HTERT RPE-1 (cell line): Measurements from ENCODE around the gene POLE2.
"Not testable (repeated sequence)": the region's sequence is repeated elsewhere in the genome, so short reads cannot be mapped to it uniquely, and the experiment has no call there.

Source experiments
- in situ Hi-C: fragments of 300-500 bp; cut with MboI; formaldehyde crosslinking; loops from 4 replicates; pipeline ENCODE4 v1.14.3; 2020; ENCODE audit warnings: low sequenced_read_pairs

POLE2 gene, protein sequence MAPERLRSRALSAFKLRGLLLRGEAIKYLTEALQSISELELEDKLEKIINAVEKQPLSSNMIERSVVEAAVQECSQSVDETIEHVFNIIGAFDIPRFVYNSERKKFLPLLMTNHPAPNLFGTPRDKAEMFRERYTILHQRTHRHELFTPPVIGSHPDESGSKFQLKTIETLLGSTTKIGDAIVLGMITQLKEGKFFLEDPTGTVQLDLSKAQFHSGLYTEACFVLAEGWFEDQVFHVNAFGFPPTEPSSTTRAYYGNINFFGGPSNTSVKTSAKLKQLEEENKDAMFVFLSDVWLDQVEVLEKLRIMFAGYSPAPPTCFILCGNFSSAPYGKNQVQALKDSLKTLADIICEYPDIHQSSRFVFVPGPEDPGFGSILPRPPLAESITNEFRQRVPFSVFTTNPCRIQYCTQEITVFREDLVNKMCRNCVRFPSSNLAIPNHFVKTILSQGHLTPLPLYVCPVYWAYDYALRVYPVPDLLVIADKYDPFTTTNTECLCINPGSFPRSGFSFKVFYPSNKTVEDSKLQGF

DNA sequence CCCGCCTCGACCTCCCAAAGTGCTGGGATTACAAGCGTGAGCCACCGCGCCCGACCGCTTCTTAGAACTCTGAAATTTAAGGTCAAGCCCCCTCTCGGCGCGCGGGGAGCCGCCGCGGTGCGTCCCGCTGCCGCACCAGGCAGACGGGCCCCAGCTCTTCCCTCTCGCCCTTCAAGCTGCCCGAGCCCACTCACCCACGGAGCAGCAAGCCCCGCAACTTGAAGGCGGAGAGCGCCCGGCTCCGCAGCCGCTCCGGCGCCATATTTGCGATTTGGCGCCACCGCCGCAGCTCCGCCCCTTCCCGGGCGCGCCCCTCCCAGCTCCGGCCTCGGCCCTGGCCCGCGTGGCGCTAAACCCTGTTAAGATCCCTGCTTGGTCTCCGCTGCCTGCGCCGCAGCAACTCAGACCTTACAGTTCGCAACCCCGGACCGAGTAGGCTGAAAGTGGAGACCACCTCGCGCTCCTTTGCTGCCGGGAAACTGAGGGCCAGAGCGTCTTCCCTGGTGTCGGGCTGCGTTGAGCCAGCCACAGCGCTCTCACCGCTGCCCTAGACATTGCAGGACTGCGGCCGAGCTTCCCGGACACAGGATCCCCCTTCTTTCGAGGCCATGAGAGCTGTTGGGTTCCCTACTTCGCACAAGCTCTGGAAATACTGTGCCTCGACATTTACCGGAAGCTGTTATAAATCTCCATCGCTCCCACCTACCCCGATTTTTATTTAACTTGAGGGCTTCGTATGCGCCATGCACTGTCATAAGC, at the start of gene POLE2:
TSS of gene POLE2 (minus strand) at position 273 of the 759 bp plus-strand sequence. CDS start at position 262, 11 bp downstream.
- in situ Hi-C loops: no loop called here

DNA sequence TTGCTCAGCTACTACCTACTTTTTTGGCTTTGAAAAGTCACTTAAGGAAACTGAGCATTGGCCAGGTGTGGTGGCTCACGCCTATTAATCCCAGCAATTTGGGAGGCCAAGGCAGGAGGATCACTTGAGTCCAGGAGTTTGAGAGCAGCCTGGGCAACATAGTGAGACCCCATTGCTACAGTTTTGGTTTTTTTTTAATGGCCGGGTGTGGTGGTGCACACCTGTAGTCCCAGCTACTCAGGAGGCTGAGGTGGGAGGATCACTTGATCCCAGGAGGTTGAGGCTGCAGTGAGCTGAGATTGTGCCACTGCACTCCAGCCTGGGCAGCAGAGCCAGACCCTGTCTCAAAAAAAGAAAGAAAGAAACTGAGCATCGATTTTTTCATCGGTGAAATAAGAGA, 47.7 kb upstream of the POLE2 start:
- in situ Hi-C loops: not testable (repeated sequence)

DNA sequence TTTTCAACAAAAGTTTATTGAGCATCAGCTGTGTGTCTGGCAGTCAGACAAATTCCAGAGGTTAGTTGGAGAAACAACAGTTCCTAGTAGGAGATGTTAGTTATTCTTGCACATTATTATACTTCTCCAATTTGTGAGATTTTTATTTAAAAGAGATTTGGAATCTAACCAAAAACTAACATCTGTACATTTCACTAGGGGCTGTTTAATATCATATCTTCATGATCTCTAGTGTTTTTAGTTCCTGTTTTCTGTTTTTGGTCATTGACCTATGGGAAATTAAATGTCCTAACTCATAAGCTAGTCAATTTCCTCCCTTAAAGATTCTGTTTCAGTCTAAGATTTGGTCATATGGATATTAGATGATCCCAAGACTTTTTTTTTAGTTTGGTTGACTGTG, 45.8 kb upstream of the POLE2 start:
- in situ Hi-C loops: no loop called here

DNA sequence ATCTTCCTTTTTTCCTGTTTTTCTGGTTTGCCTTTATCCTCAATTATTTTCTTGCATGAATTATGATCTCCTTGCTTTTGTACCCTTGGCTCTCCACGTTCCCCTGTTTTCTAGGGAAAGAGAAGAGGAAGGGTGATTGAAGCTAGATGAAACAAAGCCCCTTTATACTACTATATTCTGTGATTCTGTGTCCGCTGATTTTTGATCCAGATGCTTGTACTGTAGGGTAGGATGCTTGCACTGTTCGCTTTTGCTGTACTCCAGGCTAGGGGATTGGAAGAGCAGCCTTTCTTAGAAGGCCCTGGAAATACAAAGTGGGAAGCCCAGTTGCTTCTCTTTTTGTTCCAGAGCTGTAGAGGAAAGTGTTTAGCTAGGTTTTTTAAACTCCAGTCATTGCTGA, 44.9 kb upstream of the POLE2 start:
- in situ Hi-C loops: no loop called here

DNA sequence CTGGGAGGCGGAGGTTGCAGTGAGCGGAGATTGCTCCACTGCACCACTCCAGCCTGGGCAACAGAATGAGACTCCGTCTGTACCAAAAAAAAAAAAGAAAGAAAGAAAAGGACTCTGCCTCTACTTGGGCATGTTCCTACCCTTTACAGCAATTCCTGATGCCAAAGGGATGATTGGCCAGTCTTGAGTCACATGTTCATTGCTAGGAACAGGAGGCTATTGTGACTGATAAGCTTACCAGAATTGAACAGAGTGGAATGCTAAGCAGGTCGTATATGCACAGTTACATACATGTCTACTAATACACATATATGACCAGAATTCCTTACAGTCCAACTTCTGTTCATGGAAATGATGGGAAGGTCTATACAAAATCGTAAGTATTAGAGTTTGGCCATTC, 39.2 kb upstream of the POLE2 start:
- in situ Hi-C loops: no loop called here

DNA sequence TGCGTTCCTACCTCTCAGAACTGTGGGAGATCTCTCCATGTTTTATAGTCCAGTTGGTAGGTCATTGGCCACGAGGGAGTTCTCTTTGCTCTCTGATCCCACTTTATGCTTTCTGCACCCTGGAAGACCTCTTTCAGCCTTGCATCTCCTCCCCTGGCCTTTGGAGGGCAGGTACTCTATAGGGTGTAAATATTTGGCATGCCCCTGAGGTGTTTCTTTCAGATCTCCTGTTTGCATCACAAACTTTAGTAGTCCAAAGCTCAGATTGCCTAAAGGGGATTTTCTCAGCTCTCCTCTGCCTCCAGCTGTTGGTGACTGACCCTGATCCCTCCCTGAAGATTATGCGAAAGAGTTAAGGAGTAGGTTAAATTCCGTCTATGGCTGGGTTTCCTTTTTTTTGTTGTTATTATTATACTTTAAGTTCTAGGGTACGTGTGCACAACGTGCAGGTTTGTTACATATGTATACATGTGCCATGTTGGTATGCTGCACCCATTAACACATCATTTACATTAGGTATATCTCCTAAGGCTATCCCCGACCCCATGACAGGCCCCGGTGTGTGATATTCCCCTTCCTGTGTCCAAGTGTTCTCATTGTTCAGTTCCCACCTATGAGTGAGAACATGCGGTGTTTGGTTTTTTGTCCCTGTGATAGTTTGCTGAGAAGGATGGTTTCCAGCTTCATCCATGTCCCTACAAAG, 33.9 kb upstream of the POLE2 start:
- in situ Hi-C loops: not testable (repeated sequence)

DNA sequence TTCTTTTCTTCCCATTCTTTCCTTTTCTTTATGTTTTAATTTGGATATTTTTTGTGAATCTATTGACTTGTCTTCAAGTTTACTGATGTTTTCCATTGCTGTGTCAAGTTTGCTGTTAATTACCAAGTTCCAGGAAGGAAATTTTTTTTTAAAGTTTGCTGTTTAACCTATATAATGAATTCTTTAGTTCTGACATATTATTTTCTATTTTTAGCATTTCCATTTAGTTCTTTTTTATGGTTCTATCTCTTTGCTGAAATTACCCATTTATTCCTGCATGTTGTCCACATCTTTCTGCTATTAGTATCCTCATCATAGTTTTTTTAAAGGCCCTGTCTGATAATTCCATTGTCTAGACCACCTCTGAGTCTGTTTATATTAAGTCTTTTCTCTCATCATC, 32.7 kb upstream of the POLE2 start:
- in situ Hi-C loops: no loop called here

DNA sequence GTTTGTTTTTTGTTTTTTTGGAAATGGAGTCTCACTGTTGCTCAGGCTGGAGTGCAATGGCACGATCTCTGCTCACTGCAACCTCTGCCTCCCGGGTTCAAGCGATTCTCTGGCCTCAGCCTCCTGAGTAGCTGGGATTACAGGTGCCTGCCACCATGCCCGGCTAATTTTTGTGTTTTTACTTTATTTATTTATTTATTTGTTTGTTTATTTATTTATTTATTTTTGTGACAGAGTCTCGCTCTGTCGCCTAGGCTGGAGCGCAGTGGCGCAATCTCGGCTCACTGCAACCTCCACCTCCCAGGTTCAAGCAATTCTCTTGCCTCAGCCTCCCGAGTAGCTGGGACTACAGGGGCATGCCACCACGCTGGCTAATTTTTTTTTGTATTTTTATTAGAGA, 23.0 kb upstream of the POLE2 start:
- in situ Hi-C loops: not testable (repeated sequence)

DNA sequence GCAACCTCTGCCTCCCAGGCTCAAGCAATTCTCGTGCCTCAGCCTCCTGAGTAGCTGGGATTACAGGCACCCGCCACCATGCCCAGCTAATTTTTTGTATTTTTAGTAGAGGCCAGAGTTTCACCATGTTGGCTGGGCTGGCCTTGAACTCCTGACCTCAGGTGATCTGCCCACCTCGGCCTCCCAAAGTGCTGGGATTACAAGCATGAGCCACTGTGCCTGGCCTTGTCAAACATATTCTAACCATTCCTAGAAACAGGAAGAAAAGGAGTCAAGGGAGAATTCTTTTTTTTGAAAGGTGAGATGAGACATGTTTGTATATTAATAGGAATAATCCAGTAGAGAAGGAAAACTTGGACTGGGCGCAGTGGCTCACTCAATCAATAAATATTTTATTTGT, 16.5 kb upstream of the POLE2 start:
- in situ Hi-C loops: not testable (repeated sequence)

DNA sequence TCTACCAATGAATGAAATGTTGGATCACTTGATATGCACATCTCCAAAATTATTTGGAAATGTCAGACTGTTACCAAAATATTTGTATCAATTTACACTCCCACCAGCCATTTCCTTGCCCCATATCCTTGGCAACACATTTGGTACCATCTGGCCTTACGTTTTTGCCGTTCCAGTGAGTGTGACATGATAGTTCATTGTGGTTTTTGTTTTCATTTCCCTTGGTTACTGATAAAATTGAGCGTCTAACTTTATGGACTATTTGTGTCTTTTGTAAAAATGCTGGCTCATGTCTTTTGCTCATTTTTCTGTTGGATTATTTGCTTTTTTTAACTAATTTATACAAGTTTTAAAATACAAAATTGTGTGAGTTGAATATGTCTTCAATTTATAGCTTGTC, 16.0 kb upstream of the POLE2 start:
- in situ Hi-C loops: no loop called here

DNA sequence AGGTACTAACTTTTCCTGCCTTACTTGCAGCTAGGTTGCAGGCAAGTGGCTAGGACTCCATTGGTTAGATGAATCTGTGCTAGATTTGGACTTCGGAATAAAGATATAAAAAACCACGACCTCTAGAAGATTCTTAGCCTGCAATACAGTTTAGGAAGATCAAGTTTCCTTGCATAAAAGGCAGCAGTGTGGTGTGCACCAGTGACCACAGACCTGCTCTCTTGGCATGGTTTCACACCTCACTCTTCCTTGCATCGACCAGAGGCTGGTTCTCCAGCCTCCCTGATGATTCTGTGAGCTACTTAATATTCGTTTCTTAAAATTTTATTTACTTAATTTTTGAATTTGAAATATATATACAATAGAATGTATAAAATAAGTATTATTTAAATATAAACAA, 14.7 kb upstream of the POLE2 start:
- in situ Hi-C loops: no loop called here

DNA sequence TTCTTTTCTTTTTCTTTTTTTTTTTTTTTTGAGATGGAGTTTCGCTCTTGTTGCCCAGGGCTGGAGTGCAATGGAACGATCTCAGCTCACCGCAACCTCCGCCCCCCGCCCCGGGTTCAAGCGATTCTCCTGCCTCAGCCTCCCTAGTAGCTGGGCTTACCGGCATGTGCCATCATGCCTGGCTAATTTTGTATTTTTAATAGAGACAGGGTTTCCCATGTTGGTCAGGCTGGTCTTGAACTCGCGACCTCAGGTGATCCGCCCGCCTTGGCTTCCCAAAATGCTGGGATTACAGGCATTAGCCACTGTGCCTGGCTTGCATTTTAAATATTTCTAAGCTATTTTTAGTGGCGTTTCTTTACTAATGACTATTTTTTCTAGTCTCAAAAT, 5.7 kb upstream of the POLE2 start:
- in situ Hi-C loops: not testable (repeated sequence)

DNA sequence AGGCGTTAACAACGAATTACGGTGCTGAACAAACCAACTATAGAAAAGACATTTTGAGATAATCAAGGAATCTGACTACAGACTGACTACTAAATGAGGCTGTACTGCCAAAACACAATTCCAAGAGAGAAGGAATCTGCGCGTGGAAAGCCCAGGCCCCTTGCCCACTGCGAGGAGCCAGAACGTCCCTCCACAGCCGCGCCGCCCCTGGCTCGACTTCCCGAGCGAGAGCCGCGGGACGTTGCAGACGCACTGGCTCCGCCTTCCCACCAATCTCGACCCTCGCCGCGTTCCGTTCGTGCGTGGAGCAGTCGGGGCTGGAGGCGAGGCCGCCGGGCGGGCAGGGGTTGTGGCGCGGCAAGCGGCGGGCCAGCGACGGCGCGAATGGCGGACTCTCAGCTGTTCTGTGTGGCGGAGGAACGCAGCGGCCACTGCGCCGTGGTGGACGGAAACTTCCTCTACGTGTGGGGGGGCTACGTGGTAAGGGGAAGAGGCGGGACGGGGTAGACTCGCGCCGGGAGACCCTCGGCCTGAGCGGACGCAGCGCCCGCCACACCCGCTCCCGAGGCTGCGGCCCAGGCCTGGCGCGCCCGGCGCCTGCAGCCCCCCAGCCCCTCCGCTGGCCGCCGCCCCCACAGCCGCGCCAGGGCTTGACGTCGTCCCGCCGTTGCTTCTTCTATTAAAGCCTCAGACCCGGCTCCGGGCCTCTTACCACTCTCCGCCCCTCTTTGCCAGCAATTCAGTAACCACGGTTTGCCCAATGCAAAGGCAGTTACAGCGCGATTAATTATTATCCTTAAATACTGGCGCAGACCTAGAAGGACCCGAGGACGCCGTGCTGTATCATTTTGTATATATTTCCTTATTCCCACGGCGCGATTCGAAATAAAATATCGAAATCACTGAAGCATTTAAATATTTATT, 5.1 kb upstream of the POLE2 start, which contains the start of gene KLHDC1:
TSS of gene KLHDC1 (plus strand) at position 310 of the 924 bp plus-strand sequence. CDS start at position 385, 75 bp downstream.
- in situ Hi-C loops: no loop called here

DNA sequence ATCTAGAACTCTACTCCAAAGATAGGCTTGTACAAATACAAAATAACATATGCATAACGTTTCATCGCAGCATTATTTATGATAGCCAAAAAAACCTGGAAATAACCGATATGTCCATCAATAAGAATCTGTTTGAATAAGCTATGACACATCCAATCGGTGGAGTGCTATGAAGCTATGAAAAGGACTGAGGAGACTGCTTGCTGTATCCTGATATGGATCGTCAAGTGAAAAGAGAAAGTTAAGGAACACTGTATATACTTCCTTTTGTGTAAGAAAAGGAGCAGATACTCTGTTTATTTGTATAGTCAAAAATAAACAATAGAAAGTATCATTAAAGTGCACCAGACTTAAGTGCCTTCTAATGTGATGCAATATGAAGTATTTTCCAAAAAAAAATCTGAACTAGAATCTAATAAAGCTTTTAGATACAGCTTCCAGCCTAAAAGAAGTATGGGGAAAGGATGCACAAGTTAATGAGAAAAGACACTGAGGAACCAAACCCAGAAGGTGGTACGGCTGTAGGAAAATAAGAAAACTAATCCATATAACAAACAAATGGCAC, 4.3 kb upstream of the POLE2 start:
- in situ Hi-C loops: no loop called here

DNA sequence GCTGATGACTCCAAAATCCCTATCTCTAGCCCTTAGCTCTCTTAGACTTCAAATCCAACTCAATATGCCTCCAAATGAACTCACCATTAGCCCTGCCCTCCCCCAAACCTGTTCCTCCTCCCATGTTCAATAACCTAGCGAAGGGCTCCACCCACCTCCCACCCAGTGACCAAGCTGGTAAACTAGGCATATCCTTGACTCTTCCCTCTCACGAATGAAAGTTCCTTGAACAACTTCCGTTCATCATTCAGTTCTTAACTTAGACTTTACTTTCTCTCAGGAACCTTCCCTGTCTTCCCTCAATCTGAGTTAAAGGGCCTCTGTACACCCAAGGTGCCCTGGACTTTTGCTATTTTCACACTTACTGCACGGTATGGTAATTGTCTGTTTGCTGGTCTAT, 3.0 kb upstream of the POLE2 start:
- in situ Hi-C loops: no loop called here

DNA sequence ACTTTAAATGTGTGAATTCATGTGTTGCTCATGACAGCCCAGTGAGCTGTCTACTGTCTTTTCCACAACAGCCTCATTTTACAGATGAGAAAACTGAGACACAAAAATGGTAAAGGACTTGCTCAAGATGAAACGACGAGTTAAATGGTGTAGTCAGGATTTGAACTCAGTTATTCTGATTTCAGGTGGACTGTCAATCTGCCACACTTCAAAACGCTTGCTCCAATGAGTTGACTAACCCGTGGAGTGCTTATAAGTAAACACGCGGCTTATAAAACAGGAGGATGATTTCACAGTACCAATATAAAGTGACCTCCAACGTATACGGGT, 652 bp upstream of the POLE2 start:
- in situ Hi-C loops: no loop called here

DNA sequence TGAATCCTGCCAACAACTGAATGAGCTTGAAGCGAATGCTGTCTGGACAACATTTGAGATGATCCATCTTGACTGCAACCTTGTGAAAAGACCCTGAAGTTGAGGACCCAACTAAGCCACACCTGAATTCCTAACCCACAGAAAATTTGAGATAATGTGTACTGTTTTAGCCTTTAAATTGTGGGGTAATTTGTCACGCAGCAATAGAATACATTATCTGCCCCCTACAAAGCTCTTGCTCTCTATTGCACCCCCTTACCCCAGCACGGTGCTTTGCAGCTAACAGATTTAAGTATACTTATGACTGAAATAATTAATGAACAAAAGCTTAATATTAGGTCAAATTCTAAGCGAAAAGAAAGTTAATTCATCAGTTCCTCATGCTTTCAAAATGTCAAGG, 1.6 kb downstream of the POLE2 start:
- in situ Hi-C loops: no loop called here

DNA sequence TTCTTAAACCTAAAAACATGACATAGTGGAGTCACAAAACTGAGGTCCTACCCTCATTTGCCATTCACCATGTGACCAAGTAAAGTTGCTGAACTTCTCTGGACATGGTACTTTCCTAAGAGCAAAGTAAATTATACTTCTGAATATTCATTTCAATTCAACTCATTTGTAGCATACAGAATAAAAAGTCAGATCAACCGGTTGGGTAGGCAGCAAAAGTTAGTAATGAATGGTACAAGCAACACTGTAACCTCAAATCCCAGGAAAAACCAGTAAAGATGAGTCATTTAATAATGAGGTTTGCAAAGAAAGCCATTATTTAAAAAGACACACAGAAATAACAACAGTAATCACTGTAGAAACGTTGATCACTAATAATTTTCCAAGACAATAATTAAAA, 8.7 kb downstream of the POLE2 start:
- in situ Hi-C loops: no loop called here

DNA sequence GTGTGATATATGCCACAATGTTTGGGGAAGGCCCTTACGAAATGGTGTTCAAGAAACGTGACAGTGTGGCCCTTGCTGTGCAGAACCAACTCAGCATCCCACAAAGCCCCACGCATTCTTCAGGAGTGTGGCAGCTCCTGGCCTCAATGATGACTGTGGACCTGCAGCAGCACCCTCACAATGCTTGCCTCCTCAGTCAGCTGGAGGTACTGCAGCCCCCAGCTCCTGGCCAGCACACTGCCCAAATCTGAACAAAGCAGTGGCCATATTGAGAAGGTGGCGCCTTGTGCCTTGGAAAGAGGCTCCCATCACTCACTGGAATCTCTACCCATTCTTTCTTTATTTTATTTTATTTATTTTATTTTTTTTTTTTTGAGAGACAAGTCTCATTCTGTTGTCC, 10.4 kb downstream of the POLE2 start:
- in situ Hi-C loops: no loop called here

DNA sequence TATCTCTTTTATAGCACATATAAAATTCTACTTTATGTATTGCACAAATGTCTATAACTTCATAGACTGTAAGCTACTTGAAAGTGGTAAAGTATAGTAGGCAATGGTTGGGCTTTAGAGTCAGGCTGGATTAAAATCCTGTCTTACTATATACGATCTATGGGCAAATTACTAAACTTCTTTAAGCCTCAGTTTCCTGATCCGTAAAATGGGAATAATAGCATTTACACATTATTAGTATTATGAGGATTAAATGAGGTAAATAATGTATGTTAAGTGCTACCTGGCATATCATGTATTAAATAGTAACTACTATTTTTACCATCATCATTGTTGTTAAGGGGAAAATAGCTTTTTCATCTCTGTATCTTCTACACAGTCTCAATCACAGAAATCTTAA, 14.4 kb downstream of the POLE2 start:
- in situ Hi-C loops: no loop called here
